ENCODE measurements around the gene AHSG. TPM values are rescaled to one million over a fixed set of nuclear protein-coding genes. Genes with fewer than 3 reads are reported as not detected.

AHSG gene, protein sequence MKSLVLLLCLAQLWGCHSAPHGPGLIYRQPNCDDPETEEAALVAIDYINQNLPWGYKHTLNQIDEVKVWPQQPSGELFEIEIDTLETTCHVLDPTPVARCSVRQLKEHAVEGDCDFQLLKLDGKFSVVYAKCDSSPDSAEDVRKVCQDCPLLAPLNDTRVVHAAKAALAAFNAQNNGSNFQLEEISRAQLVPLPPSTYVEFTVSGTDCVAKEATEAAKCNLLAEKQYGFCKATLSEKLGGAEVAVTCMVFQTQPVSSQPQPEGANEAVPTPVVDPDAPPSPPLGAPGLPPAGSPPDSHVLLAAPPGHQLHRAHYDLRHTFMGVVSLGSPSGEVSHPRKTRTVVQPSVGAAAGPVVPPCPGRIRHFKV
- not detected in 2 replicates for total RNA-seq

DNA sequence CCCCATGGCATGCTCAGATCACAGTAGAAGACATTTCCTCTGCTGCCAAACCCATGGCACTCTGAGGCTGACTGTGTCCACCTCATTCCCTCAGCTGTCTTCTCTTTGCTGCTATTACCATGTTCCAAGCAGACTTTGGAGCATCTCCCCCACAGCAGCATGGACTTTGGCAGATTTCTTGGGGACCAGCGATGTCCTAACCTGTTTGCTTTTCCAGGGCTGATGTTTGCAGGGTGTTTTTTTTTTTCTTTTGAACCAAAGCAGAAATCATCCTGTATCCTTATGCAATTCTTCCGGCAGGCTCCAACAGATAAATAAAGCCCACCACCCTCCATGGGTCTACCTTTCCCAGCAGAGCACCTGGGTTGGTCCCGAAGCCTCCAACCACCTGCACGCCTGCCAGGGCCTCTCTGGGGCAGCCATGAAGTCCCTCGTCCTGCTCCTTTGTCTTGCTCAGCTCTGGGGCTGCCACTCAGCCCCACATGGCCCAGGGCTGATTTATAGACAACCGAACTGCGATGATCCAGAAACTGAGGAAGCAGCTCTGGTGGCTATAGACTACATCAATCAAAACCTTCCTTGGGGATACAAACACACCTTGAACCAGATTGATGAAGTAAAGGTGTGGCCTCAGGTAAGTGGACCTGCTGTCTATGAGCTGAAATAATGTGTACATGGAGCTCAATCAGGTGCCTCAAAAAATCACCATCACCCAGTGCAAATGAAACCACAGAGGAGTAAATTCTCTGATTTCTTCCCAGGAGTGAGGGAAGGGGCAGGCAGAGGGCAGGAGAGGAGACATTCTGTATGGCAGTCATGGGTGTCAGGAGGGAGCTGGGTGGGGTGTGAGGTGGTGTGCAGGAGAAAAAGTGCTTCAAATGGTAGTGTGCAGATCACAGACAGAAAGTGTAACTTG, at the start of gene AHSG:
TSS of gene AHSG (plus strand) at position 340 of the 916 bp plus-strand sequence. CDS start at position 422, 82 bp downstream.

DNA sequence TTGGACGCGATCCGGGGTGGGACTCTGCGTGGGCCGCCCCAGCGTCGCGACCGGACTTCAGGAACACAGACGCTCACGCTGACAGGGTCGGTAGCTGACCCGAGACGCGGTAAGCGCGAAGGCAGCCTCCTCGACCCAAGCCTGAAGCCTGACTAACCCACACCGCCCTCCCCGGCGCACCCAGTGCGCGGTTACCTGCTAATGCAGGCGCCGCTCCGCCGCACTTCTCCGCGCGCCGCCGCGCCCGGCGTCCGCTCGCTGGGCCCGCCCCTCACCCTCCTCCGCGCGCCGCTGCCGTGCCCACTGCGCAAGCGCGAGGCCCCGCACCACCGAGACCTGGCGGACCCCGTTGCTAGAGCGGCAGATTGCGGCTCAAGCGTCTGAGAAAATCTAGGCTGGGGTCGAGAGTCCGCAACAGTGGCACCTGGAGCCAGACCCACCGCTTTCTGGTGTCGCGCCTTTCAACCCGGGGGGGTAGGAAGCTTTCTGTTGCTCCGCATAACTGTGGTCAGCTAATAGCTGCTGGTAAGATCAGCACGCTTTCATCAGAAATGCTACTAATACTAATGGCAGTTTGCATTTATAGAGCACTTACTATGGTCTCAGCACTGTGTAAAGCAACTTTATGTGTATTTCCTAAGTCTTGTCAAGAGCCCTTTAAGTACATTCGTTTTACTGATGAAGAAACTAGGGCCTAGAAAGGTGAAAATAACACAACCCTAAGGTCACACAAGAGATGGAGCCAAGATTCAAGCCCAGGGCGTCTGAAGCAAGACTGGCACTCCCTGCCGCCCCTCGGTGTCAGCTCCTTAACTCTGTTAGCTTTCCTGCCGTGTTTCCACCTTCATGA, 45.6 kb upstream of the AHSG start, which contains the start of gene TBCCD1:
TSS of gene TBCCD1 (minus strand) at position 268 of the 850 bp plus-strand sequence. CDS start 3,010 bp downstream, outside the sequence.

DNA sequence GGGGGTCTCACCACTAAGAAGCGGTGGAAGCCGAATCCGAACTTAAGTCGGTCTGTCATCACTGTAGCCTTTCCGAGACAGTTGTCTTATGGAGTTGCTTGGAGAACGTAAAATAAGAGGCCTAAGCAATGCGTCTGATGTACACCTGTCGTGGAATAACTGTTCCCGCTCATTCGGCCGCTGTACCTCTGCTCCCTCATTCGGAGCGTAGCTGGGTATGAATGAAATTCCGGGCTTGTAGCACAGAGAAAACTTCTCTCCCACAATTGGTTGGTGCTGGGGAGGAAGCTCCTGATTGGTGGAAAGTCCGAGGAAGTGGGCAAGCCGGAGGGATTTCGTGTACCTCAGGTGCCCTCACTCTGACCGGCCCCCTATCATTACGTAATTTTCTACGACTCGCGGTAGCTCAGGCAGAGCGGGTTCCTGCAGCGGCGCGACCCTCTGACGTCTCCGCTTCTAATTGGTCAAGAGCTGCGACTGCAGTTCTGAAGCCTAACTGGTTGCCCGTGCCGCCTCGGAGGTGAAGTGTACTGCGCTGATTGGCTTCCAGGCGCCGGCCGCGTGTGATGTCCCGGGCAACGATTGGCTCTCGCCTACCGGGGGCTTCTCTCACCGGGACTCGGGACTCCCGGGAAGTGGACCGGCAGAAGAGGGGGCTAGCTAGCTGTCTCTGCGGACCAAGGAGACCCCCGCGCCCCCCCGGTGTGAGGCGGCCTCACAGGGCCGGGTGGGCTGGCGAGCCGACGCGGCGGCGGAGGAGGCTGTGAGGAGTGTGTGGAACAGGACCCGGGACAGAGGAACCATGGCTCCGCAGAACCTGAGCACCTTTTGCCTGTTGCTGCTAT, 42.5 kb upstream of the AHSG start, which contains the start of gene DNAJB11:
TSS of gene DNAJB11 (plus strand) at position 625 of the 845 bp plus-strand sequence. CDS start at position 803, 178 bp downstream.

DNA sequence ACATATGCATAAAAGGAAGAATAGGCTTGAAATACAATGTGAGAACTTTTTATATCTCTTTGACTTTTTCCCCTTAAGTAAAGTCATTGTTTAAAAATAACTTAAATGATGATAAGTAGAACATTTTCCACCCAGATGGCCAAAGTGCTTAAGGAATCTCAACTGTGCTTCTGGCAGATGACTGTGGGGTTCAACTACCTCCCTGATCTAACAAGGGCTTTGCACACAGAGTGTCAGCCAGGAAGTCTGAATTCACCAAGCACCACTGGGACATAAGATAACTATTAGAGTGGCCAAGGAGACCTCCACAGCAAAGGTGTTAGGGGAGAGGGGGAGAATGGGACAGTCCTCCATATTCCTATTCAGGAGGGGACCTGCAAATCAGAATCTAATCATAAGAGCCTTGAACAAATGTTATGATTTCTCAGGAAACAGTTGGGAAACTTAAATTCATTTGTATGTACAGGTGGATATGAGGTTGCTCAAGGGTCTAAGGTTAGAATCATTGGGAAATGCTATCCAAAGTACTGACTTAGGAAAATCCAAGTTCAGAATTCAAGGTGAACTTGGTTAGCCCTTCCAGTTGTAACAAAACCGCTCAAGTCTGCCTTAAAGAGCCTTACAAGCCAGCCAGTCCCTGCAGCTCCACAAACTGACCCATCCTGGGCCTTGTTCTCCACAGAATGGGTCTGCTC, 27.1 kb downstream of the AHSG start, which contains the start of gene FETUB:
TSS of gene FETUB (plus strand) at position 622 of the 695 bp plus-strand sequence. CDS start at position 684, 62 bp downstream.

GRCh38 chr3:186665625-186666188, 52.8 kb downstream of the AHSG start, which contains the start of gene HRG:
Gene HRG (plus strand): TSS chr3:186666014. CDS start chr3:186666032, 18 bp downstream.

Other genes starting within 250 kb of the AHSG start
- gene CRYGS, start 68.7 kb upstream of the AHSG start, total RNA-seq: 0.34 and 0.59 TPM in 2 replicates
- gene TBCCD1, start 45.7 kb upstream of the AHSG start, total RNA-seq: 11.0 and 11.3 TPM in 2 replicates
- 44.4 and 53.1 TPM in 2 replicates for gene DNAJB11, start 42.3 kb upstream of the AHSG start, total RNA-seq
- gene FETUB, start 27.3 kb downstream of the AHSG start, total RNA-seq: not detected in 2 replicates
- gene HRG, start 53.0 kb downstream of the AHSG start, total RNA-seq: not detected in 2 replicates
- gene KNG1, start 104.3 kb downstream of the AHSG start, total RNA-seq: not detected in 2 replicates
- gene EIF4A2, start 170.5 kb downstream of the AHSG start, total RNA-seq: 210 and 239 TPM in 2 replicates
- 55.0 and 59.2 TPM in 2 replicates for gene RFC4, start 193.4 kb downstream of the AHSG start, total RNA-seq
- not detected in 2 replicates for gene ADIPOQ, start 229.7 kb downstream of the AHSG start, total RNA-seq